NOMO-1 treated with DMSO at 0.1 percent for 48 hours (cell line): ENCODE measurements around the gene MAB21L4.

Experiments
- DNase-seq: peaks from one replicate; lab custom pipeline; 2025; ENCODE audit not compliant: unreplicated experiment; lab: John Stamatoyannopoulos, UW

Gene MAB21L4

GRCh38 chr2:240925568-240926515 lies 29.9 kb upstream of the MAB21L4 start:
- DNase-seq, result no peak

GRCh38 chr2:240925191-240925567 lies 29.2 kb upstream of the MAB21L4 start:
- DNase-seq, result no peak

- DNase-seq, result no peak
Observed at GRCh38 chr2:240922982-240923537, 27.1 kb upstream of the MAB21L4 start.

GRCh38 chr2:240922245-240922981 lies 26.5 kb upstream of the MAB21L4 start:
- DNase-seq, result no peak

GRCh38 chr2:240921995-240922244 lies 26.0 kb upstream of the MAB21L4 start:
- no peak for DNase-seq

- DNase-seq, result no peak
Observed at GRCh38 chr2:240921311-240921994, 25.5 kb upstream of the MAB21L4 start.

- DNase-seq, result no peak
Observed at GRCh38 chr2:240920783-240921231, 24.9 kb upstream of the MAB21L4 start.

- no peak for DNase-seq
Observed at GRCh38 chr2:240919786-240920782, 24.1 kb upstream of the MAB21L4 start.

- DNase-seq, result no peak
Observed at GRCh38 chr2:240919161-240919781, 23.3 kb upstream of the MAB21L4 start.

- no peak for DNase-seq
Observed at GRCh38 chr2:240918258-240919091, 22.5 kb upstream of the MAB21L4 start.

- DNase-seq, result no peak
Observed at GRCh38 chr2:240917684-240918257, 21.8 kb upstream of the MAB21L4 start.

- no peak for DNase-seq
Observed at GRCh38 chr2:240917009-240917683, 21.2 kb upstream of the MAB21L4 start.

GRCh38 chr2:240916571-240917008 lies 20.6 kb upstream of the MAB21L4 start:
- DNase-seq, result no peak

- DNase-seq, result no peak
Observed at GRCh38 chr2:240915526-240916341, 19.8 kb upstream of the MAB21L4 start.

GRCh38 chr2:240914645-240915525 lies 18.9 kb upstream of the MAB21L4 start:
- DNase-seq, result no peak
